Fibroblast of skin of left quadriceps (primary cell): ENCODE measurements around the gene HOXA10.
A peak's percentile ranks its signal among the peaks of the same experiment; 100 is the strongest.

Source experiments
- DNase-seq, 2 experiments: peaks; one replicate each; pipeline ENCODE4 v3.0.0-alpha.2; 2013; ENCODE audit warnings: low read depth in 2 of 2

Gene HOXA10

GRCh38 chr7:27156508-27156898, 17.6 kb downstream of the HOXA10 start, which contains the start of gene HOXA7:
Gene HOXA7, minus strand, starts transcription at chr7:27156675. Its CDS starts 130 bp downstream, at chr7:27156545.
- DNase-seq = no peak

GRCh38 chr7:27155816-27156507, 18.2 kb downstream of the HOXA10 start:
- no peak for DNase-seq

GRCh38 chr7:27154901-27155815, 19.0 kb downstream of the HOXA10 start:
- no peak for DNase-seq

- DNase-seq = no peak
These were observed 19.8 kb downstream of the HOXA10 start for GRCh38 chr7:27154369-27154768.

GRCh38 chr7:27153526-27153925, 20.6 kb downstream of the HOXA10 start:
- DNase-seq = no peak

GRCh38 chr7:27152816-27153442, 21.2 kb downstream of the HOXA10 start:
- no peak for DNase-seq

GRCh38 chr7:27151931-27152815, 21.9 kb downstream of the HOXA10 start, which contains the start of gene HOXA3:
Gene HOXA3, minus strand, starts transcription at chr7:27152583. Its CDS starts 41,943 bp downstream, at chr7:27110640.
- peak; percentile 77 to 78 for DNase-seq

GRCh38 chr7:27151341-27151930, 22.7 kb downstream of the HOXA10 start:
- DNase-seq = no peak

GRCh38 chr7:27150568-27151340, 23.4 kb downstream of the HOXA10 start:
- no peak for DNase-seq

GRCh38 chr7:27149842-27150567, 24.1 kb downstream of the HOXA10 start:
- no peak for DNase-seq

- no peak for DNase-seq
These were observed 25.1 kb downstream of the HOXA10 start for GRCh38 chr7:27148756-27149641.

- no peak for DNase-seq
These were observed 25.9 kb downstream of the HOXA10 start for GRCh38 chr7:27148031-27148755.

GRCh38 chr7:27147199-27148030, 26.7 kb downstream of the HOXA10 start, which contains the start of gene HOXA6:
Gene HOXA6, minus strand, starts transcription at chr7:27147774. Its CDS starts 25 bp downstream, at chr7:27147749.
- DNase-seq = no peak

GRCh38 chr7:27146491-27147198, 27.5 kb downstream of the HOXA10 start:
- DNase-seq = no peak

- DNase-seq = no peak
These were observed 28.2 kb downstream of the HOXA10 start for GRCh38 chr7:27145914-27146412.
